ENCODE measurements around the gene PPP1R37.
"Not testable (repeated sequence)": the region's sequence is repeated elsewhere in the genome, so short reads cannot be mapped to it uniquely, and the experiment has no call there.

The PPP1R37 gene

GRCh38 chr19:45097450-45097775 lies 4.4 kb downstream of the PPP1R37 start:
- DNase-seq, result no peak

GRCh38 chr19:45097776-45098520 lies 5.0 kb downstream of the PPP1R37 start:
- DNase-seq, result no peak

- DNase-seq, result no peak
Observed at GRCh38 chr19:45098521-45099466, 5.8 kb downstream of the PPP1R37 start.

DNA sequence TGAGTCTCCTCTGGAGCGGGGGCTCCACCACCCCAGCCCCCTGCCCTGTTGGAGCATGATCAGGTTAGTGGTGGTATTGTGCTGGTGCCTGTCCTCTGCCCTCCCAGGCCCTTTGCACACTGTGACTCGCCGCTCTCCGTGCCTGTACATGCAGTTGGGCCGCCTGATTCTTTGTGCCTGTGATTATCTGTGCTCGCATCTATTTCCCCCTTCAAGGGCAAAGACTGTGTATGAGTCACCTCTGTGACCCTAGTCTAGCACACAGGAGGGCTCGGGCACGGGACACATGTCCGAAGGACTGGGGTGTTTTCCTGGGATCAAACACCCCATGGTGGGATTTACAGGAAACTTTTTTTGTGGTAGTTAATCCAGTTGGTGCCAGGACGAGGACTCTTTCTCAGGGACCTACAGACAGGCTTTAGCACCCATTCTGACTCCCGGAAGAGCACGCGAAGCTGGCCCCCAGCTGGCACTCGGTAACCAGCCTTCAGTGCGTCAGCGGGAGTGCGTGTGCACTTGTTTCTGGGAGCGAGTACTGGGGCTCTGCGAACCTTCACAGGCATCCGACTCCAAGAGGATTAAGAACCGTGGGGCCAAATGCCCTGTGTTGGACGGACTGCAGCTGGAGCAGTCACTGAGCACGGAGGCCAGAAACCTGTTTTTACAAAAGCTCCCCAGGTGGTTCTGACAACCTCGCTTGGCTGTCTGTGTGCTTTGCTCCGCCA lies 6.7 kb downstream of the PPP1R37 start:
- DNase-seq, result no peak

DNA sequence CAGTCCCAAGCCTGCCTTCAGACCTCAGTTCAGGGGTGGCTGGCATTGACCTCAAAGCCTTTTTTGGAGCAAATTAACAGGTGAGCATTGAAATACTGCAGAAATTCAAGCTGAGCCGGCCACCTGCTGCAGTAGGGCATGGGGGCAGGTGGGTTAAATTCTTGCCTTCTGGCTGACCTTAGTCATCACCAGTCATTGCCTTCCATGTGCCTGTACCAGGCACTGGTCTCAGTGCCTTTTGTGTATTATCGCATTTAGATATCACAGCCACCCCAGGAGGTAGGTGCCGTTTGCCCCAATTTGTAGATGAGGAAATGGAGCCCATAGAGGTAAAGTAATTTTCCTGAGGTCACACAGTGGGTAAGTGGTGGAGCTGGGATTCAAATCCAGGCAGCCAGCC lies 7.2 kb downstream of the PPP1R37 start:
- DNase-seq, result no peak

DNA sequence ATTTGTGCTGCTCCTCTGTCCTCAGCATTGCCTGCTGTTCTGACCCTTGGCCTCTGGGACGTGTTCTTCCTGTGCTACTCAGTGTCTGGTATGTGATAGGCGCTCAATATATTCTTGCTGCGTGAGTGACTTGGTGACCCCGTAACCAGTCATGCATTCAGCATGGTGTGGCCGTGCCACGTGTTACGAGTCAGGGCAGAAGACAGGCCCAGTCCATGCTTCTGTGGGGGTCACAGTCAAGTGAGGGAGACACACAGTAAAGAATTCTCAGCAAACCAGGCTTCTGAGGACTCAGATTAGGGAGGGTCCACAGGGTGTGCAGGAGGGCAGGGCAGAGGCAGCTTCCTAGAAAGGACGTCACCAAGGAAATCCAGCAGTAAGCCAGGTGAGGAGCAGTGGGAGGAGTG lies 7.9 kb downstream of the PPP1R37 start:
- no peak for DNase-seq

GRCh38 chr19:45101806-45102205 lies 8.8 kb downstream of the PPP1R37 start:
- DNase-seq, result no peak

GRCh38 chr19:45102481-45102880 lies 9.5 kb downstream of the PPP1R37 start:
- DNase-seq, result no peak

DNA sequence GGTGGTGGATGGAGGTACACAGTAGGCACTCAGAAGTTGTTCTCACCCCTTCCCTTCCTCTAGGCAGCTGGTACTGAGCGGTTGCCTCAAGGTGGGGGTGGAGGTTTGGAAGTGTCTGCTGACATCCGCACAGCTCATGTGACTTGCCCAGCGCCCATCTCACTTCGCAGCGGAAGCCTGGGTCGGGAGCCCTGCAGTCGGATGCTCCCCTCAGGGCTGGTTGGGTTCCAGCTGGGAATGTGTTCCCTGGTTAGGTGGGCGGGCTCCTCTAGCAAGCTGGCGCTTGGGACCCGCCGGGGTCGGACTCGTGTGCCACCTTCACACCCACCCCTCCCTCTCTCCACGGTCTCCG lies 10.2 kb downstream of the PPP1R37 start:
- DNase-seq, result no peak

DNA sequence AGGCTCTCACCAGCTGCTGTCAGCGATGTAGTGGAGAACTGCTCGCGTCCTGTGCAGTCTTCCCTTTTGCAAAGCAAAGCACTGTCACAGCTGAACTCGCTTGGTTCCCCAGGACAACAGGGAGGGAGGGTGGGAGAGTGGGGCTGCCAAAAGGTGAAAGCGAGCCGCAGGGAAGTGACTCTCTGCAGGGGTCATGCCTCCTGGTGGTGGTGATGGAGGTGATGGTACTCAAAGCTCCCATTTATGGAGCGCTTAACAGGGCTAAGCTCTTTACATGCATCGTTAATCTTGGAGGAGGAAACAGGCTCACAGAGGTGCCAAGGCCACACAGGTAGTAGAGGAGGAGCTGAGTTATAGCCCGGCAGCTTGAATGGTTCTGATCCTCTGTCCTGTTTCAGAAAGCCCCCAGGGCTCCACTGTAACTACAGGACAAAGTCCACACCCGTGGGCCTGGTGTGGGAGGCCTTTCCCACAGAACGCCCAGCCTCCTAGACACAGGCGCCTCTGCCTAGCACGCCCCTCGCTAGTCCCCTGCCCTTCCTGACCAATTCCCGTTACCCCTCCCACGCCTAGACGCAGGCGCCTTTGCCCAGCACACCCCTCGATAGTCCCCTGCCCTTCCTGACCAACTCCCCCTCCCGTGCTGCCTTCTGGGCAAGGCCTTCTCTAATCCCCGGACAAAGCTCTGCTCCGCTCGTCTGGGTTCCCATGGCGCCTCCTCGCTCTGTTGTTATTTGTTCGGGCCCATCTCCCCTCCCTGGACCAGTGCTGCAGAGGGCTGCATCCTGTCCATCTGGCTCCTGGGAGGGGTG lies 10.7 kb downstream of the PPP1R37 start:
- no peak for DNase-seq

DNA sequence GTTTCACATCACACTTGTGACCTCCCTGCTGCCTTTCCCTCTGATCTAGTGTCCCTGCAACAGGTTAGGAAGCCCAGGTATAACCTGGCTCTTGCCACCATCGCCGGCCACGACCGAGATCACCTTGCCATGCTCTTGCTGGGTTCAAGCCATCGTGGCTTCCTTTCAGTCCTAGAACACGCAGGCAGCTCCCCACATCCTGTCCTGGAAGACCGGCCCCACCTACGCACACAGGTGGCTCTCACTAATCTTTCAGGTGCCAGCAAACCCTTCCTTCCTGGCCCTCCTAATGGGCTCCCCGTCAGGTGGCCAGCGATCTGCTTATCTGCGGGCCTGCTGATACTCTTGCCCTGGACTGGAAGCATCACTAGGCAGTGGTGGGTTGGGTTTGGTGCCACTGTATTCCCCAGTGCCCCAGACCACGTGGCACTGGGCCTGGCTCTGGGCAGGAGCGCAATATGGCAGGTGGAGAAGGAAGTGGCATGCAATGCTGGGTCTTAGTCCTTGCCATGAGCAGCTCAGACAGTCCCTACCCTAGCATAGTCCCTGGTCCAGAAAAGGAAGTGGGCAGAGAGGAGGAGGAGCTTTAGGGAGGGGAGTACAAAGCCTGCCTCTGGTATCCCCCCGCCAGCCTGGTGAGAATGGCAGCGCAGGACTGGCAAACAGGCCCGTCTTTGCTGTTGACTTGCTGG lies 11.8 kb downstream of the PPP1R37 start:
- no peak for DNase-seq

DNA sequence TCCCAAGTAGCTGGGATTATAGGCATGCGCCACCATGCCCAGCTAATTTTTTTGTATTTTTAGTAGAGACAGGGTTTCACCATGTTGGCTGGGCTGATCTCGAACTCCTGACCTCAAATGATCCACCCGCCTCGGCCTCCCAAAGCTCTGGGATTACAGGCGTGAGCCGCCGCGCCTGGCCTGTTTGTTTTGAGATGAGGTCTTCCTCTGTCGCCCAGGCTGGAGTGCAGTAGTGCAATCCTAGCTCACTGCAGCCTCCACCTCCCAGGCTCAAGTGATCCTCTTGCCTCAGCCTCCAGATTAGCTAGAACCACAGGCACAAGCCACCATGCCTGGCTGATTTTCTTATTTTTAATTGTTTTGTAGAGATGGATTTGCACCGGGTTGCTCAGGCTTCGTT lies 13.4 kb downstream of the PPP1R37 start:
- not testable (repeated sequence) for DNase-seq

DNA sequence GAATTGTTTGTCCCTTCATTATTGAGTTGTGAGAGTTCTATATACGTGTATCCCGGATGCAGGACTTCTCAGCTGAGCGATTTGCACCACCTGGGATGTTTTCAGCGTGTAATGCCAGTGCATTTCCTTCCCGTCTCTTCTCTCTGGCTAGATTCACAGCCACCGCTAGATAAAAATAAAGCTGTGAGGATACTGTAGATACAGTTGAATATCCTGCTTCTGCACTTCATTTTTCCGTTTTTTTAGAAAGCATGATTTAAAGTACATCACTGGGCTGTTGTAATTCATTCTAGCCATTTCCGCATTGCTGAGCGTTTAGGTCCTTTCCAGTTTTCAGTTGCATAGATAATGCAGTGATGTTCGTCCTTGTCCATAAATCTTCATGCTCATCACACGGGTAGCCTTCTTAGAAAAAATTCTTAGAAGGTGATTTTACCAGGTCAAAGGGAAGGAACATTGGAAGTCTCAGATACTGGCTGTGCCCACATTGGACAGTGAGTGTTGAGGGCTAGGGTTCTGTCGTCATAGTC lies 14.7 kb downstream of the PPP1R37 start:
- DNase-seq, result no peak

GRCh38 chr19:45110851-45111266 lies 17.9 kb downstream of the PPP1R37 start:
- no peak for DNase-seq

GRCh38 chr19:45112111-45112827 lies 19.3 kb downstream of the PPP1R37 start:
- DNase-seq, result no peak

- DNase-seq, result peak; percentile 41
Observed at GRCh38 chr19:45113628-45114027, 20.6 kb downstream of the PPP1R37 start.

DNA sequence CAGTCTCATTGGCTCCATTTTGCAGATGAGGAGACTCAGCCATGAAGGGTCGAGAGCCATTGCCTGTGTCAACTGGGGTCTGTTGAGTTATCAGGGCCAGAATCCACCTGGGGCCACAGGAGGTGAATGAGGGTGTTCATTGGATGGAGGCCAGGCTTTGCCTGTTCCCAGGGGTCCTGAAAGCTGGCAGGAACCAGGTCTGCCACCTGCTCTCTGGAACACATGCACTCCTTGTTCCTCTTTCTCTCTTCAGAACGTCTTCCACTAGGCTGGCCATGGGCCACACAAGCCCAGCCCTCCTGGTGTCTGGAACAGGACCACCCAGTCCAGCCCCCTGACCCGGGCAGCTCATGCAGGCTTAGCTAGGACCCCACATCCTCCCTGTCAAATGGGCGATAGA lies 21.1 kb downstream of the PPP1R37 start:
- DNase-seq, result no peak

DNA sequence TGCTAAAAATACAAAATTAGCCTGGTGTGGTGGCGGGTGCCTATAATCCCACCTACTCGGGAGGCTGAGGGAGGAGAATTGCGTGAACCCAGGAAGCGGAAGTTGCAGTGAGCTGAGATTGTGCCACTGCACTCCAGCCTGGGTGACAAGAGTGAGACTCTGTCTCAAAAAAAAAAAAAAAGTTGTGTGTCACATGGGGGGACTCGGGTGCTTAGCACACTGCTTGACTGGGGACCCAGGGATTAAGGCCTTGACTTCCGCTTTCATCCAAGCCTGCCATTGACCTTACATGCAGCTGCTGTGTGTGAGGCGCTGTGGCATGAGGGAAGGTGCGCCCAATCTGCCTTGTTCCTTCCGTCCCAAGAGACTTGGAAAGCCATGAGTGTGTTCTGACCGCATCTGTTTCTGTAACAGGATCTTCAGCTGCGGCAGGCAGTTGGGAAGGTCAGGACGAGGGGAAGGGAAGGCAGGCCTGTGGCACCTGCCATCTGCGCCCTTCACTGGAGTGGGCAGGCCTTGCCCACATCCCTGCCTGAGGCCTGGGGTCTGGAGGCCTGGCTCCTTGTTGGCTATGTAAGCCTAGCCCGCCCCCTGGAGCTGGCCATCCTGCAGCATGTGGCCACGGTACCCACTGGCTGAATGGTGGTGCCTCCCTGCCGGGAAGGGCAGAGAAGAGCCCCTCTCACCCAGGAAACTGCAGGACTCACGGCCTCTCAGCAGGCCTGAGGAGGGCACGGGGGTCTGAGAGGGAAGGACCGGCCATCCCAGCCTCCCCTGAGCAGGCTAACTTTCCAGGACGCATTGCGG lies 23.0 kb downstream of the PPP1R37 start:
- DNase-seq, result peak; percentile 35

DNA sequence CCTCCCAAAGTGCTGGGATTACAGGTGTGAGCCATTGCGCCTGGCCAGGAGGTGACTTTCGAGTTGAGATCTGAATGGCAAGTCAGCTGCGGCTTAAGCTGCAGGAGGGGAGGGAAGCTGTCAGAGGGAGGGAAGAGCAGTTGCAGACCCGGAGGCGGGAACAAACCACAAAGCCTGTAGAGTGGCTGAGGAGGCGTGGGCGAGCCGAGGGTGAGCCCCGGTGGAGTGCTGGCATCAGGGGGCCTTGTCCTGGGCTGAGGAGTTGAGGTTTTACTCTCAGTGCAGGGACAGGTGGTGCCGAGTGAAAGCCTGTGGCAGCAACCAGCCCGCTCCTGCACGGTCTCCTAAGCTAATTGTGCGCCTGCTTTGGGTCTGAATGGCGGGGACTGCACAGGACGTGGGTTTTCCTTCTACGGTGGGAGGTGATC lies 24.2 kb downstream of the PPP1R37 start:
- no peak for DNase-seq

GRCh38 chr19:45117671-45118070 lies 24.7 kb downstream of the PPP1R37 start:
- DNase-seq, result no peak
